ENCODE measurements around the gene SCO1. TPM values are rescaled to one million over a fixed set of nuclear protein-coding genes. Genes with fewer than 3 reads are reported as not detected.

SCO1 gene
- total RNA-seq, 1 donor from 2014 or later: 25.4 TPM

GRCh38 chr17:10631701-10632100 lies 65.6 kb downstream of the SCO1 start:
- TF ChIP-seq, protein P1, sequence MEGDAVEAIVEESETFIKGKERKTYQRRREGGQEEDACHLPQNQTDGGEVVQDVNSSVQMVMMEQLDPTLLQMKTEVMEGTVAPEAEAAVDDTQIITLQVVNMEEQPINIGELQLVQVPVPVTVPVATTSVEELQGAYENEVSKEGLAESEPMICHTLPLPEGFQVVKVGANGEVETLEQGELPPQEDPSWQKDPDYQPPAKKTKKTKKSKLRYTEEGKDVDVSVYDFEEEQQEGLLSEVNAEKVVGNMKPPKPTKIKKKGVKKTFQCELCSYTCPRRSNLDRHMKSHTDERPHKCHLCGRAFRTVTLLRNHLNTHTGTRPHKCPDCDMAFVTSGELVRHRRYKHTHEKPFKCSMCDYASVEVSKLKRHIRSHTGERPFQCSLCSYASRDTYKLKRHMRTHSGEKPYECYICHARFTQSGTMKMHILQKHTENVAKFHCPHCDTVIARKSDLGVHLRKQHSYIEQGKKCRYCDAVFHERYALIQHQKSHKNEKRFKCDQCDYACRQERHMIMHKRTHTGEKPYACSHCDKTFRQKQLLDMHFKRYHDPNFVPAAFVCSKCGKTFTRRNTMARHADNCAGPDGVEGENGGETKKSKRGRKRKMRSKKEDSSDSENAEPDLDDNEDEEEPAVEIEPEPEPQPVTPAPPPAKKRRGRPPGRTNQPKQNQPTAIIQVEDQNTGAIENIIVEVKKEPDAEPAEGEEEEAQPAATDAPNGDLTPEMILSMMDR (IDR thresholded peaks at IDR 0.05): no peak
- H3K36me3 ChIP-seq: no peaks in the 10 kb centered on the region

DNA sequence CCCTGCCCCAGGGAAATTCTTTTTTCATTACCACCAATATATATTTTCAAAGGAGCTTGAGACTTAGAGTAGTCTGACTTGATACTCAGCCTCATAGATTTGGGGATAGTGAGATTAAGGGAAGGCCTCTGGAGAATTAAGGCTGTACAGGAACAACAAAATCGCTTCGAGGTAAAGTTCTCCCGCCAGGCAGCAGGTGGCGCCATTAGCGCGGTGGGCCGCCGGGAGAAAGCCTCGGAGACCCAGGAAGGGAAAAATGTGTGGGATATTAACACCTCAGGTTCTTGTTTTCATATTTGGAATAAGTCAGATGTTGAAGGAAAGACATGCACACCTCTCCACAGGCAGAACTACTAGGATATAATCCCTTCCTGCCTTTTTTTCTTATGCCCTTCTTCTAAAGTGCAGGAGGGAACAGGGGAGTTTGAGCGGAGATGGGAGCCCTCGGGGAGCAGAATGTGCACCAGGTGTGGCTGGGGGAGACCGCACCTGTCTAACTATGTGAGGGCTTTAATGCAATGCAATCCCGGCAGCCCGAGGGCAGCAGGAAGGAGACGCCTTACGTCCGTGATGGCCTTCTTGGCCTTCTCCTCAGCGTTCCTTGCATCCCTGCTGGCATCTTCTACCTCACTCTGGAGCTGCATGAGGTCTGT lies 66.2 kb downstream of the SCO1 start:
- DNase-seq: no peak
- ATAC-seq: peak; percentile 57
- TF ChIP-seq, protein P1 (IDR thresholded peaks at IDR 0.05): peak; percentile 78
- Histone ChIP-seq H3K9me3 (no peaks in the 10 kb centered on the region), H3K36me3 (no peaks in the 10 kb centered on the region), H3K27me3 (no peaks in the 10 kb centered on the region), H3K27ac (no peak overlapping the region), H3K4me3 (no peak overlapping the region), H3K4me1 (no peaks in the 10 kb centered on the region)
- intact Hi-C loops (cut with DNase I): no loop called here

More at GRCh38 chr17:10631701-10632100, 65.6 kb downstream of the SCO1 start:
- no peaks in the 10 kb centered on the region for H3K9me3 ChIP-seq
- no peak overlapping the region for H3K4me3 ChIP-seq
- no peak overlapping the region for H3K27ac ChIP-seq
- no peak for ATAC-seq
- intact Hi-C loops (cut with DNase I): no loop called here
- no peaks in the 10 kb centered on the region for H3K4me1 ChIP-seq
- no peaks in the 10 kb centered on the region for H3K27me3 ChIP-seq
- DNase-seq: no peak

DNA sequence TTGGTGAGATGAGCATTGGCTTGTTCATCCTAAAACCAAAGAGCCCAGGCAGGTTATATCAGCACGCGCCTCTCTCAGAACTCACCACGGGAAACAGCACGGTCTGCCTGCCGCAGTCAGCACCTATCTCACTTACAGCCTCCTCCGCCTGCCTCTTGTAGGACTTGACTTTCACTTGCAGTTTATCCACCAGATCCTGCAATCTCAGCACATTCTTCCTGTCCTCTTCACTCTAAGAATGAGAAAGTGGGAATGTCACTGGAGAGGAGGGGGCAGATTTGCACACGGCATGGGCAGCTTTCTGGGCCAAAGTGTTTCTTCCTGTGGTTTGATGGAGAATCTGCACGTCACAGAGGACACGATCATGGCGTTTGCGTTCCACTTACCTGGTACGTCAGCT lies 67.6 kb downstream of the SCO1 start:
- ATAC-seq (no peak), DNase-seq (no peak)
- intact Hi-C loops (cut with DNase I): no loop called here
- Histone ChIP-seq H3K4me1 (no peaks in the 10 kb centered on the region), H3K27me3 (no peaks in the 10 kb centered on the region), H3K27ac (no peak overlapping the region), H3K9me3 (no peaks in the 10 kb centered on the region), H3K4me3 (no peak overlapping the region), H3K36me3 (no peaks in the 10 kb centered on the region)
- TF ChIP-seq, protein P1 (IDR thresholded peaks at IDR 0.05): no peak

GRCh38 chr17:10628756-10629155 lies 68.6 kb downstream of the SCO1 start:
- no peak for ATAC-seq
- no peaks in the 10 kb centered on the region for H3K27me3 ChIP-seq
- H3K36me3 ChIP-seq: no peaks in the 10 kb centered on the region
- TF ChIP-seq, protein P1 (IDR thresholded peaks at IDR 0.05): peak; percentile 32
- H3K27ac ChIP-seq: no peak overlapping the region
- no peak for DNase-seq
- H3K4me3 ChIP-seq: no peak overlapping the region
- intact Hi-C loops (cut with DNase I): no loop called here
- H3K4me1 ChIP-seq: no peaks in the 10 kb centered on the region
- no peaks in the 10 kb centered on the region for H3K9me3 ChIP-seq

DNA sequence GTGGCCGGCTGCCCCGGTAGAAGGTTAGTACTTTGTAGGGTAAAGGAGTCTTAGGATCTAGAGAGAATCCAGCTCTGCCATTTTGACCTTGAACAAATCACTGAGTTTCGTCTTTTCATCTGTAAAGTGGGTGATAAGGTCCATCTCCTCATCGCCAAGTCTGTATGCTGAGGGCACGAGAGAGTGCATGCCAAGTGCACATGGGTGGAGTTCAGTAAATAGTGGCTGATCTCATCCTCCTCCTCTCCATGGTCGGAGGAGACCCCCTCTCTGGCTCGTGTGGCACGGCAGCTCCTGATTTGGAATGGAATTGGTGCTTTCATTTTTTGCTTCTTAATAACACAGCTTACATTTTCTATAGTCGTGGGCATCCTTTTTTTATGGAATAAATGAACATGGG lies 70.9 kb downstream of the SCO1 start:
- DNase-seq: no peak

More for the DNA sequence above, 70.9 kb downstream of the SCO1 start:
- Histone ChIP-seq H3K27ac (no peak overlapping the region), H3K27me3 (no peaks in the 10 kb centered on the region), H3K4me1 (no peaks in the 10 kb centered on the region), H3K9me3 (no peaks in the 10 kb centered on the region), H3K4me3 (no peak overlapping the region), H3K36me3 (no peaks in the 10 kb centered on the region)
- ATAC-seq: no peak
- intact Hi-C loops (cut with DNase I): no loop called here
- TF ChIP-seq, protein P1 (IDR thresholded peaks at IDR 0.05): no peak

Data from upper lobe of right lung (tissue), 1 donor.